SK-N-DZ (cell line): ENCODE results near the gene CBFB.

Experiments
- DNase-seq: peaks from one replicate; pipeline ENCODE4 v3.0.0-alpha.2; 2015; ENCODE audit warnings: low spot score
- small RNA-seq, 2 experiments: library from RNA; depleted of rRNA; stranded (forward); fragments of <200 nt; gene quantifications; one replicate each; pipeline ENCODE3, GENCODE V24; 2014

The CBFB gene

GRCh38 chr16:67128887-67129286, 99.9 kb downstream of the CBFB start:
- no peak for DNase-seq

- DNase-seq: no peak
These were observed 100.5 kb downstream of the CBFB start for GRCh38 chr16:67129422-67129821.

GRCh38 chr16:67137605-67138004, 108.7 kb downstream of the CBFB start:
- no peak for DNase-seq

- DNase-seq: no peak
These were observed 112.4 kb downstream of the CBFB start for GRCh38 chr16:67141391-67141790.

- no peak for DNase-seq
These were observed 113.4 kb downstream of the CBFB start for GRCh38 chr16:67142342-67142741.

- no peak for DNase-seq
These were observed 116.0 kb downstream of the CBFB start for GRCh38 chr16:67144943-67145342.

GRCh38 chr16:67145746-67146145, 116.8 kb downstream of the CBFB start:
- no peak for DNase-seq

GRCh38 chr16:67146523-67147357, 117.8 kb downstream of the CBFB start:
- DNase-seq: no peak

- DNase-seq: no peak
These were observed 118.6 kb downstream of the CBFB start for GRCh38 chr16:67147437-67148140.

- DNase-seq: no peak
These were observed 119.3 kb downstream of the CBFB start for GRCh38 chr16:67148221-67148620.

GRCh38 chr16:67148656-67149275, 119.8 kb downstream of the CBFB start:
- no peak for DNase-seq

- DNase-seq: no peak
These were observed 120.5 kb downstream of the CBFB start for GRCh38 chr16:67149276-67150046.

GRCh38 chr16:67150047-67150832, 121.3 kb downstream of the CBFB start:
- DNase-seq: peak; percentile 86

Small RNA genes within 50 kb of the gene (small RNA-seq; reads per million reads assigned to genes)
- gene RN7SL543P: 0 to 0.04 reads per million in 2 experiments
